A549 (cell line): ENCODE data around the gene ARHGEF10L.

Experiments used
- BHLHE40 ChIP-seq: IDR thresholded peaks from 2 replicates; pipeline ENCODE4 v1.6.1; 2012; ENCODE audit warnings: low read depth, low read length, inconsistent platforms
- TF ChIP-seq, protein P1 (sequence below): fragments of >200 bp; sonication (Bioruptor Twin); formaldehyde crosslinking; IDR thresholded peaks from 3 replicates; pipeline ENCODE4 v1.5.1; 2016

GRCh38 chr1:17511188-17511587 lies 28.3 kb upstream of the ARHGEF10L start:
- TF ChIP-seq, protein P1, sequence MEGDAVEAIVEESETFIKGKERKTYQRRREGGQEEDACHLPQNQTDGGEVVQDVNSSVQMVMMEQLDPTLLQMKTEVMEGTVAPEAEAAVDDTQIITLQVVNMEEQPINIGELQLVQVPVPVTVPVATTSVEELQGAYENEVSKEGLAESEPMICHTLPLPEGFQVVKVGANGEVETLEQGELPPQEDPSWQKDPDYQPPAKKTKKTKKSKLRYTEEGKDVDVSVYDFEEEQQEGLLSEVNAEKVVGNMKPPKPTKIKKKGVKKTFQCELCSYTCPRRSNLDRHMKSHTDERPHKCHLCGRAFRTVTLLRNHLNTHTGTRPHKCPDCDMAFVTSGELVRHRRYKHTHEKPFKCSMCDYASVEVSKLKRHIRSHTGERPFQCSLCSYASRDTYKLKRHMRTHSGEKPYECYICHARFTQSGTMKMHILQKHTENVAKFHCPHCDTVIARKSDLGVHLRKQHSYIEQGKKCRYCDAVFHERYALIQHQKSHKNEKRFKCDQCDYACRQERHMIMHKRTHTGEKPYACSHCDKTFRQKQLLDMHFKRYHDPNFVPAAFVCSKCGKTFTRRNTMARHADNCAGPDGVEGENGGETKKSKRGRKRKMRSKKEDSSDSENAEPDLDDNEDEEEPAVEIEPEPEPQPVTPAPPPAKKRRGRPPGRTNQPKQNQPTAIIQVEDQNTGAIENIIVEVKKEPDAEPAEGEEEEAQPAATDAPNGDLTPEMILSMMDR: no peak
- TF ChIP-seq BHLHE40: no peak
